Memory B cell (primary cell): Measurements from ENCODE around the gene UBE2E2.

Experiments used
- ATAC-seq: fragments of 150-1000 bp; cut with Tn5 transposase; 2 replicates; pipeline ENCODE4 v1.10.0; 2021; ENCODE audit warnings: low read depth, mild to moderate bottlenecking, moderate library complexity
- DNase-seq, 2 donors: peaks; one replicate each; pipeline ENCODE4 v3.0.0; 2022; ENCODE audit warnings: low spot score in 2 of 2
- H3K27ac Mint-ChIP-seq: one replicate; pipeline ENCODE4 v1.8.0; 2022; ENCODE audit warnings: mild to moderate bottlenecking, moderate library complexity, mixed read lengths
- H3K27me3 Mint-ChIP-seq: one replicate; pipeline ENCODE4 v1.8.0; 2022; ENCODE audit warnings: mixed read lengths
- H3K36me3 Mint-ChIP-seq: one replicate; pipeline ENCODE4 v1.8.0; 2022; ENCODE audit warnings: mild to moderate bottlenecking, mixed read lengths
- H3K4me1 Mint-ChIP-seq: one replicate; pipeline ENCODE4 v1.8.0; 2022; ENCODE audit warnings: mixed read lengths
- H3K4me3 Mint-ChIP-seq: one replicate; pipeline ENCODE4 v1.8.0; 2022; ENCODE audit warnings: mild to moderate bottlenecking, moderate library complexity, mixed read lengths
- H3K9me3 Mint-ChIP-seq: one replicate; pipeline ENCODE4 v1.8.0; 2022; ENCODE audit warnings: mixed read lengths

UBE2E2 gene

DNA sequence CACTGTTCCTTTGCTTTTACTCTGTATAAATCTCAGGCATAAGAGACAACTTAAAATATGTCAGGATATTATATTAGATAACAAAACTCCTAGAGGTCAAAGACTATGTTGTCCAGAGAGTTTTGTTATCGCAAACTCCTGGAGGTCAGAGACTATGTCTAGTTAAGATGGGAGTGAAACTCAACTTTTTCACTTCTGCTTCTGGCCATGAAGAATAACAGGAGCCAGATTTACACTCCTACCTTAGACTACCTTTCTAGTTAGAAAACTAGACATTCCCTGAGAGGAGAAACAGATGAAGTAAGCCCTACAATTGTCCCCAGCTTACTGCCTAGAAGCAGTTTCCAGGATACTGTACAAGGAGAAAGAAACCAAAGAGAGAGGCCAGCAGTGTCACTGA is 347.3 kb downstream of the UBE2E2 start:
- Mint-ChIP-seq H3K4me1 (peaks cover 11% of the 10 kb centered on the region), H3K9me3 (no peaks in the 10 kb centered on the region), H3K27ac (peak overlapping the region; percentile 4), H3K27me3 (no peaks in the 10 kb centered on the region), H3K36me3 (peaks cover 12% of the 10 kb centered on the region), H3K4me3 (no peak overlapping the region)
- ATAC-seq (no peak), DNase-seq (no peak)

DNA sequence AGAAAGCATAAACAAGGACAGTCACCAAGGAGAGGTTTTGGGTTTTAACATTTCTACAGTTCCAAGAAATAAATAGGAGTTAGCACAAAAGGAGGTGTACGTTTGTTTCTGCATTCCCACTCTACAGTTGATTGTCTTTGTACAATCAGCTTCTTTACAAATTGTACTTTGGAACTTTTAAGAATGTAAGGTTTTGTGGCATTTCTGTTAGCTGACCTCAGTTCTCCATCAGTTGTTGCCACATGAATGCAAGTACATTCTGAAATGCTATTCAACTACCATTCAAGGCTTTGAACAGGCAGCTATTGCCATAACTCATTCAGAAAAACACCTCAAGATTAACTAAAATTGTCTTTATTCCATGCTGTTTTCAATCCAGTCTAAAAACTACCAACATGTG is 349.4 kb downstream of the UBE2E2 start:
- Mint-ChIP-seq H3K27me3 (no peaks in the 10 kb centered on the region), H3K9me3 (no peaks in the 10 kb centered on the region), H3K4me1 (peaks cover 9% of the 10 kb centered on the region), H3K36me3 (peaks cover 15% of the 10 kb centered on the region), H3K27ac (no peak overlapping the region), H3K4me3 (no peak overlapping the region)
- no peak for ATAC-seq
- no peak for DNase-seq

DNA sequence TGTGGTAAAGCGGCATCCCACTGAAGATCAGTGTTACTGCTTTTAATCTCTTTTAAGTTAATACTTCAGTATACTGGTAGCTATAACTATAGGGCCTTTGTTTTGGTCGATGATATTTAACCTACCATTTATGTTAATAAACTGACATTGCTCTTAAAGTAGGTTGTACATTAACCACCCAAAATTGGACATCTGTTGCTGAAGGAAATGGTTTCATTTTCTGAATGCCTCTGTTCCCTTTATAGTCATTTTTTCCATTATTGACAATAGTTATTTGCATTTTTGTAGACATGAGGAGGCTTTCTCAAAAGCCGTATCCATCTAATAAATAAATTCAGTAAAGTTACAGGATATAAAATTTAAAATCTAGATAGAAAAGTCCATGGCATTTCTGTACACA is 350.2 kb downstream of the UBE2E2 start:
- no peak overlapping the region for H3K4me3 Mint-ChIP-seq
- H3K36me3 Mint-ChIP-seq, result peaks cover 20% of the 10 kb centered on the region
- DNase-seq (no peak), ATAC-seq (no peak)
- no peaks in the 10 kb centered on the region for H3K27me3 Mint-ChIP-seq
- peaks cover 11% of the 10 kb centered on the region for H3K4me1 Mint-ChIP-seq
- no peak overlapping the region for H3K27ac Mint-ChIP-seq
- H3K9me3 Mint-ChIP-seq, result no peaks in the 10 kb centered on the region

DNA sequence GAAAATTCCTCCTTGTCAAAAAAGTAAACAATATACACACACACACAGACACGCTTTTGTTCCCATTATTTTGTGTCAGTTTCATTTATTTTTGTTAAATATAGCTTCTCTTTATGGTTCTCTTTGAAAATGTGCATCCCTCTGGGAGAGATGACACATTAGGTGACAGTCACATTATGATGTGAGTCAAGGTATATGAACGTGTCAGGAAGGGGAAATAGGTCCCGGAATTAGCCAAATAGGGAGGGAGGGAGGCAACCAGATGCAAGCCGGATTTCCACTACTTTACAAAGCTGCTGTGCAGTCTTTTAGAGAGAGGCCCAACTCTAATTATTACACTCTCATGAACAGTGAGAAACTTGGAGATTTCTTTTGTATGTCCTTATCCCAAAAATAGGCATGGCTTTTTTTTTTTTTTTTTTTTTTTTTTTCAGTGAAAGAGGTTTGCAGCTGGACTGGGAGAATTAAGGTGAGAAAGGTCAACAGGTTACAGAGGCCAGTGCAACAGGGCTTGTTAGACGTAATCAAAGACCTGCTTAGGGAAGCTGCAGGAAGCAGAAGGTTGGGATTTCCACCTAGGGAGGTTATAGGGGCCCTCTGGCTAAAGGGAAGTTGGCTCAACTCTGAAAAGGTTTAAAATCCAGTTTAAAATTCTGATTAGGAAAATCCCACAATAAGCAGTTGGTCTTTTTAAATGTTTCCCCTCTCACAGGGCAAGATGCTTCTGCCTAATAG is 362.1 kb downstream of the UBE2E2 start:
- H3K27me3 Mint-ChIP-seq, result no peaks in the 10 kb centered on the region

DNA sequence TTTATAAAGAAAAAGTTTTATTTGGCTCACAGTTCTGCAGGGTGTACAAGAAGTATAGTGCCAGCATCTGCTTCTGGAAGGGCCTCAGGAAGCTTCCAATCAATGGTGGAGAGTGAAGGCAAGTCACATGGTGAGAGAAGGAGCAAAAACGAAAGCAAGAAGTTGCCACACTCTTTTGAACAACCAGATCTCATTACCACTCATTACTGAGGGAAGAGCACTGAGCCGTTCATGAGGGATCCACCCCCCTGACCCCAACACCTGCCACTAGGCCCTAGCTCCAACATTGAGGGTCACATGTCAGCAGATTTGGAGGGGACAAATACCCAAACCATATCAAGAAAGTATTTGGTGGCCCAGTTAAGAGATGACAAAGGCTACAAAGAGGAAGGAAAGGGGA is 363.4 kb downstream of the UBE2E2 start:
- Mint-ChIP-seq H3K4me3 (no peak overlapping the region), H3K4me1 (peaks cover 13% of the 10 kb centered on the region), H3K27ac (peak overlapping the region; percentile 32), H3K27me3 (no peaks in the 10 kb centered on the region), H3K9me3 (no peaks in the 10 kb centered on the region), H3K36me3 (peaks cover 20% of the 10 kb centered on the region)
- ATAC-seq (no peak), DNase-seq (no peak)

More for the DNA sequence above, 362.1 kb downstream of the UBE2E2 start:
- Mint-ChIP-seq H3K4me1 (peaks cover 13% of the 10 kb centered on the region), H3K36me3 (peaks cover 19% of the 10 kb centered on the region), H3K9me3 (no peaks in the 10 kb centered on the region), H3K27ac (peak overlapping the region; percentile 53), H3K4me3 (no peak overlapping the region)
- DNase-seq (no peak), ATAC-seq (no peak)

DNA sequence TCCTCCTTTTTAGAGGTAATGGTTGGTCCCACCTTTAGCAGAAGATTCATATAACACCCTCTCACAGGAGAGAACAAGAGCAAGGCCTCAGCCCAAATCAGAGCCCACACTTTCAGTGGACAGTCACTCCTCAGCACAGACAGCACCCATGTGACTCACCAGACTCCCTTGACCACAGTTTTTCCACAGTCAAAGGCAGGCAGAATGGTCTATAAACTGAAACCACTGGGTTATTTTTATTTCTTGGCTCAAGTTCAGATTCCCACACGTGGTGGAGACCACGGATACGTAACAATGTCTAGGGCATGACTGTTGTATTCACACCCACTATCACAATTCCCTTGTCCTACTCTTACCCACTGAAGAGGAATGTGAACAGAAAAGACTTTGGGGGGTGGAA is 364.8 kb downstream of the UBE2E2 start:
- no peak for DNase-seq
- peaks cover 25% of the 10 kb centered on the region for H3K36me3 Mint-ChIP-seq
- peaks cover 13% of the 10 kb centered on the region for H3K4me1 Mint-ChIP-seq
- H3K4me3 Mint-ChIP-seq, result no peak overlapping the region
- H3K27ac Mint-ChIP-seq, result no peak overlapping the region
- no peaks in the 10 kb centered on the region for H3K27me3 Mint-ChIP-seq
- H3K9me3 Mint-ChIP-seq, result no peaks in the 10 kb centered on the region
- no peak for ATAC-seq

DNA sequence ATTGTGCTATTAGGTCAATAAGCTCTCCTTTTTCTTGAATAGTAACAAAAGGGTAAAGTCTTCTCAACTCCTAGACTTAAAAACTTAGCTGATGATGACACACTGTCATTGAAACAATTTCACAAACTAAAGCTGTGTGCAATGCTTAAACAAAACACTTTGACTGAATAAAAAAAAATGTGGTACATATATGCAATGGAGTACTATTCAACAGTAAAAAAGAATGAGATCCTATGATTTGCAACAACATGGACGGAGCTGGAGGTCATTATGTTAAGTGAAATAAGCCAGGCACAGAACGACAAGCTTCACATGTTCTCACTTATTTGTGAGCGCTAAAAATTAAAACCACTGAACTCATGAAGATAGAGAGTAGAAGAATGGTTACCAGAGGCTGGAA is 370.7 kb downstream of the UBE2E2 start:
- ATAC-seq, result no peak
- Mint-ChIP-seq H3K4me3 (no peak overlapping the region), H3K9me3 (peaks cover 2% of the 10 kb centered on the region)

DNA sequence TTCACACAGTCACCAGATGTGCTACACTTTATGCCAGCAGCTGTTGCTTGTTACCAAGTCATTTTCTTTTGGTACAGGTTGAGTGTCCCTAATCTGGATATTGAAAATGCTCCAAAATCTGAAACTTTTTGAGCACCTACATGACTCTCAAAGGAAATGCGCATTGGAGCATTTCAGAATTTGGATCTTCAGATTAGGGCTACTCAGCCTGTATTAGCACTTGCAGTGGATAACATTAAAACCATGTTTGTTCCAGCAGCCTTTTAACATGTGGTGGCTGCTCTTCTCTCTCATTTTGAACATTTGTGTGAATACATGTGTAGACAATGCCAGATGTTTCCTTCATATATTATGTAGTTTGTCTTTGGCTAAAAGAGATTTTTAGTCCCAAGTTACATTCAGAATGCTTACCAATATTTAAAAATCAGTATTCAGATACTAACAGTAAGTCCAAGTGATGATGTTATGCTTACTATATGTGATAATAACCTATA is 371.7 kb downstream of the UBE2E2 start:
- Mint-ChIP-seq H3K27me3 (no peaks in the 10 kb centered on the region), H3K4me1 (no peaks in the 10 kb centered on the region), H3K9me3 (peaks cover 2% of the 10 kb centered on the region), H3K27ac (no peak overlapping the region), H3K4me3 (no peak overlapping the region), H3K36me3 (peaks cover 21% of the 10 kb centered on the region)
- ATAC-seq, result no peak
- no peak for DNase-seq

More for the DNA sequence above, 370.7 kb downstream of the UBE2E2 start:
- no peak for DNase-seq
- Mint-ChIP-seq H3K27ac (no peak overlapping the region), H3K36me3 (peaks cover 18% of the 10 kb centered on the region), H3K4me1 (no peaks in the 10 kb centered on the region), H3K27me3 (no peaks in the 10 kb centered on the region)

DNA sequence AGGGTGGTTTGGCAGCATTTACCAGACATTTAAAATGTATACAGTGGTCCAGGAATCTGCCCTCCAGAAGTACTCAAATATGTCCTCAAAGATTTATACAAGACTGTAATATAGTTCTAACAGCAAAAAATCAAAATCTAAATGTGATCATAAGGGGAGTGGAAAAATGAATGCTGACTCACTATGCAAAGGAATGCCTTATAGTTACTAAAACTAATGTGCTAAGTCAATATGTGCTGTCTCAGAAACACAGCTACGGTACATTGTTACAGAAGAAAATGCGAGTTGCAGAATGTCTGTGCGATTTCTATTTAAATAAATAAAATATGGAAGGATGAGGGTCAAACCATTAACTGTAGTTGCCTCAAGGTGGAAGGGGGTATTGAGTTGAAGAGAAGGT is 372.6 kb downstream of the UBE2E2 start:
- Mint-ChIP-seq H3K9me3 (peaks cover 2% of the 10 kb centered on the region), H3K27me3 (no peaks in the 10 kb centered on the region), H3K36me3 (peaks cover 22% of the 10 kb centered on the region), H3K4me1 (no peaks in the 10 kb centered on the region), H3K27ac (no peak overlapping the region), H3K4me3 (no peak overlapping the region)
- ATAC-seq (no peak), DNase-seq (no peak)

DNA sequence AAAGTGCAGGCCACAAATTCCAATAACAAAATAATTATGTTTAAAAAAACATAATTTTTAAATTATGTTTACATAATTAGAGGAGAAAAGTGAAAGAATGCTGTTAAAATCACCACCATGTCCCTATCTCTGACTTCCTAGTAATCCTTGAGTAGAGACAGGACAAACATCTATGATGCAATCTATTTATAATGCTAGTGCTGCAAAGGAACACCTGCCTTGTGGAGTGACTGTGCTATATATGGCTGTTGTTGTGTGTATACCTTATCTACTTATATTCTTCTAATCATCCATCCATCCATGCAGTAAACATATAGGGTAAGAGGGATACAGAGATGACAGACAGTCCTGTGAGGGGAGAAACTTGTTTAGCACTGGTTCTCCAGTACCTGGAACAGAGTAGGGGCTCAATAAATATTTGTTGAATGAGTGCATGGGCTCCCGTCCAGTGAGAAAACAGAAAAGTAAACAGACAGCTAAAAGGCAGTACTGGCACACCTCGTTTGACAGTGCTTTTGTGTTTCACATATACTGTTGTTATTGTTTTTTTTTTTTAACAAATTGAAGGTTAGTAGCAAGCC is 373.3 kb downstream of the UBE2E2 start:
- Mint-ChIP-seq H3K4me1 (no peaks in the 10 kb centered on the region), H3K27ac (no peak overlapping the region), H3K36me3 (peaks cover 20% of the 10 kb centered on the region), H3K4me3 (no peak overlapping the region), H3K27me3 (no peaks in the 10 kb centered on the region), H3K9me3 (peaks cover 2% of the 10 kb centered on the region)
- ATAC-seq (no peak), DNase-seq (no peak)

DNA sequence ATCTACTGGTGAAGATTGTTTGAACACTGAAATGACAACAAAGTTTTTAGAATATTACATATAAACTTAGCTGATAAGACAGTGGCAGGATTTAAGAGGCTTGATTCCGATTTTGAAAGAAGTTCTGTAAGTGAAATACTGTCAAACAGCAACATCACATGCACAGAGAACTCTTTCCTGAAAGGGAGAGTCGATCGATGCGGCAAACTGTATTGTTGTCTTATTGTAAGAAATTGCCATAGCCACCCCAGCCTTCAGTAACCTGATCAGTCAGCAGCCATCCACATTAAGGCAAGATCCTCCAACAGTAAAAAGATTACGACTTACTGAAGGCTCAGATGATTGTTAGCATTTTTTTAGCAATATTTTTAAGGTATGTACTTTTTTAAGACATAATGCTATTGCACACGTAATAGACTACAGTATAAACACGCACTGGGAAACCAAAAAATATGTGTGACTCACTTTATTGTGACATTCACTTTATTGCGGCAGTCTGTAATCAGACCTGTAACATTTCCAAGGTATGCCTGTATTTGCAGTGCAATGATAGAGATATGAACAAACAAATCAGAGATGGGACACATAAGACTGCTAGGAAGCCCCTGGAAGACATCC is 377.1 kb downstream of the UBE2E2 start:
- peaks cover 30% of the 10 kb centered on the region for H3K36me3 Mint-ChIP-seq
- no peaks in the 10 kb centered on the region for H3K4me1 Mint-ChIP-seq
- no peak for ATAC-seq
- no peak overlapping the region for H3K27ac Mint-ChIP-seq
- H3K4me3 Mint-ChIP-seq, result no peak overlapping the region
- no peak for DNase-seq
- peaks cover 6% of the 10 kb centered on the region for H3K9me3 Mint-ChIP-seq
- H3K27me3 Mint-ChIP-seq, result no peaks in the 10 kb centered on the region

DNA sequence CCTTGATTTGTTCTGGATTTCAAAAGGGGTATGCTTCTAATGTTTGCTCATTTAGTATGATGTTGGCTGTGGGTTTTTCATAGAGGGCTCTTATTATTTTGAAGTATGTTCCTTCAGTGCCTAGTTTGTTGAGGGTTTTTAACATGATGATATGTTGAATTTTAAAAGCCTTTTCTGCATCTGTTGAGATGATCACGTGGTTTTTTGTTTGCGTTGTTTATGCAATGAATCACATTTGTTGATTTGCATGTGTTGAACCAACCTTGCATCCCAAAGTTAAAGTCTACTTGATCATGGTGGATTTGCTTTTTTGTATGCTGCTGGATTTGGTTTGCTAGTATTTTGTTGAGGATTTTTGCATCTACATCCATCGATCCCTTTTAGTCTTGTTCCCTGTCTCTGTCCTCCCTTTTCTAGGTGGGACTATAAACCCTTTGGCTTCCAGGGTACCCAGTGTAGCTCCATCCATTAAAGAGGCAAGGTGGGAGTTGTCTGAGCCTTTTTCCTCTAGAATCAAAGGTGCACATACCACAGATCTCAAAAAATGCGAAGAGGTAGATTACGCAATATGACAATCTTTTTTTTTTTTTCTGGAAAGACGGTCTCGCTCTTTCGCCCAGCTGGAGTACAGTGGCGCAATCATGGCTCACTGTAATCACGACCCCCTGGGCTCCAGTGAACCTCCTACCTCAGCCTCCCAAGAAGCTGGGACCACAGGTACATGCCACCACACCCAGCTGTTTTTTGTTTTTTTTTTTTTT is 381.0 kb downstream of the UBE2E2 start:
- Mint-ChIP-seq H3K4me3 (no peak overlapping the region), H3K27me3 (no peaks in the 10 kb centered on the region), H3K4me1 (no peaks in the 10 kb centered on the region), H3K27ac (no peak overlapping the region), H3K36me3 (peaks cover 26% of the 10 kb centered on the region), H3K9me3 (peaks cover 4% of the 10 kb centered on the region)
- DNase-seq, result no peak
- ATAC-seq, result no peak

DNA sequence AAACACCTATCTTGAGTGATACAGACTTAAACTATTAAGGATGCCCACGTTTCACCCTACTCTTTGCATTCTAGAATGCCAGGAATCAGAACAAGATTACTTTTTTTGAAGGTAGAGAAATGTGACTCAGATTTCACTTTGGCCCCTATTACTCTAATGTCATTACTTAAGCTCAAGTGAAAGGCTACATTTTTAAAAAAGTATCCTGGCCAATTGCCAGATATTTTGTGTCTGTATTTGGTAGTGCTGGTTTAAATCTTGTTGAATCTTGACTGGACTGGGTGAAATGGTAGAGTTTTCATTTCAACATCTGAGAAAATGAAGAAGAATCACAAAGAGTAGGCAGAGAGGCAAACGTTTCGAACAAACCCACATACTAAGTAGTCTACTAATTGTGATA is 384.4 kb downstream of the UBE2E2 start:
- H3K36me3 Mint-ChIP-seq, result peaks cover 24% of the 10 kb centered on the region
- H3K4me1 Mint-ChIP-seq, result peaks cover 3% of the 10 kb centered on the region
- H3K9me3 Mint-ChIP-seq, result peaks cover 4% of the 10 kb centered on the region
- H3K4me3 Mint-ChIP-seq, result no peak overlapping the region
- ATAC-seq (no peak), DNase-seq (no peak)
- no peaks in the 10 kb centered on the region for H3K27me3 Mint-ChIP-seq
- H3K27ac Mint-ChIP-seq, result peak overlapping the region; percentile 10

DNA sequence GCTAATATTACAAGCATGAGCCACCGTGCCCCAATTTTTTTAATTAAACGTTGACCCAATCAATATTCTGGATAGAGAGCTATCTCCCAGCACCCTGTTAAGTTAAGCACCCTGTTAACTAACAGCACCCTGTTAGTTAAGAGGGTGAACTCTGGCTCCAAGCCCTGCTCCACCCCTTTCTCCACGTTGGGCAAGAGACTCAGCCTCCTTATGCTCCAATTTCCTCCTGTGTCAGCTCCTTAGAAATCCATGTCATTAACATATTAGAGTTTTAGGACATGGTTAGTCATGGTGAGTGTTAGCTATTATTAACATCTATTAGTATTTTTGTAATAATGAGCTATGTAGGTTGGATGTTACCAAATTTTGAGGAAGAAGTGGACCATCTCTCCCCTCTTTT is 385.4 kb downstream of the UBE2E2 start:
- H3K4me3 Mint-ChIP-seq, result no peak overlapping the region
- H3K36me3 Mint-ChIP-seq, result peaks cover 22% of the 10 kb centered on the region
- H3K4me1 Mint-ChIP-seq, result peaks cover 3% of the 10 kb centered on the region
- H3K27me3 Mint-ChIP-seq, result no peaks in the 10 kb centered on the region
- no peaks in the 10 kb centered on the region for H3K9me3 Mint-ChIP-seq
- DNase-seq (no peak), ATAC-seq (no peak)
- H3K27ac Mint-ChIP-seq, result no peak overlapping the region
